Erythroblast (primary cell): ENCODE measurements around the gene DPEP3.

Source experiments
- GATA1 ChIP-seq: IDR thresholded peaks from 2 replicates; pipeline ENCODE4 v1.6.1; 2011; ENCODE audit warnings: low read depth, mild to moderate bottlenecking, control low read depth, low read length, moderate library complexity
- POLR2A ChIP-seq: IDR thresholded peaks from 2 replicates; pipeline ENCODE4 v1.6.1; 2011; ENCODE audit warnings: mild to moderate bottlenecking, low read length

- TF ChIP-seq POLR2A (no peak), GATA1 (no peak)
Observed at GRCh38 chr16:67927131-67927941, 53.0 kb downstream of the DPEP3 start.
